Skeletal muscle satellite cell (primary cell): ENCODE data around the gene DCUN1D5.

ENCODE experiments used
- H3K27me3 ChIP-seq: 2 replicates; pipeline ENCODE4 v1.7.0; 2013; ENCODE audit warnings: low read length; ENCODE audit not compliant: control insufficient read depth, insufficient read depth
- H3K36me3 ChIP-seq: 2 replicates; pipeline ENCODE4 v1.7.0; 2013; ENCODE audit warnings: mild to moderate bottlenecking, control low read depth, low read length; ENCODE audit not compliant: insufficient read depth
- H3K4me1 ChIP-seq: 2 replicates; pipeline ENCODE4 v1.7.0; 2013; ENCODE audit warnings: low read length; ENCODE audit not compliant: control insufficient read depth, insufficient read depth
- H3K4me2 ChIP-seq: 2 replicates; pipeline ENCODE4 v1.7.0; 2013; ENCODE audit warnings: mild to moderate bottlenecking, low read length
- H3K4me3 ChIP-seq: 2 replicates; pipeline ENCODE4 v1.7.0; 2013; ENCODE audit warnings: low read length
- H3K9ac ChIP-seq: 2 replicates; pipeline ENCODE4 v1.7.0; 2013; ENCODE audit warnings: mild to moderate bottlenecking, low read depth, low read length, moderate library complexity
- H3K9me3 ChIP-seq: replicated peaks from 2 replicates; pipeline ENCODE4 v1.7.0; 2013; ENCODE audit warnings: mild to moderate bottlenecking, control low read depth, low read length

The DCUN1D5 gene

DNA sequence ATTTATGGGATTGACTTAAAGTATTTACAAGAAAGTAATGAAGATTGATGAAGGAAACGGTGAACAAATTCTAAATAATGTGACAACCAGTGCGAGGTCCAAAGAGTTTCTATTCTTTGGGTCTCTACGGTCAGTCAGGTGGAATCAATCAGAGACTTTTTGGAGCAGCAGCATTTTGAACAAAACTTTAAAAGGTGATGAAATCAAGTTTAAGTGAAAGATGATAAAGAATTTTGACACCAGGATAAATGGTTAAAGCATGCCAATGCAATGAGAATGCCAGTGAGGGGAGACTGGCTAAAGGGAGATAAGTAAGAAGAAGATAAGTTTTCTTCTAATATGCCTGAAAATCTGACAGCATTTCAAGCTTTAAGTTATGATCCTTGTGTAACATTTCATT lies 67.9 kb downstream of the DCUN1D5 start:
- Histone ChIP-seq H3K36me3 (no peaks in the 10 kb centered on the region), H3K4me3 (no peak overlapping the region), H3K4me1 (peaks cover 3% of the 10 kb centered on the region), H3K9ac (no peak overlapping the region), H3K9me3 (no peaks in the 10 kb centered on the region), H3K27me3 (no peaks in the 10 kb centered on the region), H3K4me2 (no peak overlapping the region)

DNA sequence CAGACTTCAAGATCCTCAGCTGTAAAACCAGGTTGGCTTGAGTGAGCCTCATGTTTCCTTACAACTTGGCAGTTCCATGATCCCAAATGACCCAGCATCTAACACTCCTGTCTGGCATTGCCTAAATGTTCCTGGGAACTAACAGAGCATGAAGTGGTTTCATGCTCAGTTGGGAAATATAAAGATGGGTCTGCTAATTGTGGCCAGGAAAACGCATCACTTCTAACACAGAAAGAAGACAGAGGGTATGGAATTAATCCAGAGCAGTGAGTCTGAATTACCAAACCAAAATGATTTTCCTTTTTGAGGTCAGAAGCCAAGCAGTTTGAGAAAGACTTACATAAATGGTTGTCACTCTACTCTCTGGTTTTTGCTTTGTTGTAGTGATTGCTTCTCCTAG lies 75.9 kb downstream of the DCUN1D5 start:
- Histone ChIP-seq H3K4me3 (no peak overlapping the region), H3K27me3 (no peaks in the 10 kb centered on the region), H3K36me3 (no peaks in the 10 kb centered on the region), H3K9ac (no peak overlapping the region), H3K9me3 (no peaks in the 10 kb centered on the region), H3K4me1 (no peaks in the 10 kb centered on the region), H3K4me2 (no peak overlapping the region)

DNA sequence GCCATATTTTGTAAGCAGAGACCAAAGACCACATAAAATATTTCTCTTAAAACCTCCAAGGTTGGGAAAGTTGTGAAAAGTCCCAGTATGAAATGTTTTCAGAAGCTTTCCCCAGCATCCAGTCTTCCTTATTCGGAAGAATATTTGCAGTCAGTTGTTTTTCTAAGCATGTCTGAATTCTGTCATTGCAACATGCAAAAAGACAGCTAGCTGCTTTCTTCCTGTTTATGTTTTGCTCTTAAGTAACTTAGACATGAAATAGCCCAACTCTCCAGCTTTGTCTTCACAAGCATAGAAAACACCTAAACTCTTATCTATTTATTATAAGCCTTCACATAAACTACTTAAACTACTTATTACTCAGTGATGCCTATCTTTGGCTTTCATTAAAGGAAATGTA lies 78.5 kb downstream of the DCUN1D5 start:
- H3K4me2 ChIP-seq: no peak overlapping the region
- no peaks in the 10 kb centered on the region for H3K27me3 ChIP-seq
- no peak overlapping the region for H3K9ac ChIP-seq
- H3K4me1 ChIP-seq: no peaks in the 10 kb centered on the region
- H3K36me3 ChIP-seq: no peaks in the 10 kb centered on the region
- H3K9me3 ChIP-seq: no peaks in the 10 kb centered on the region
- no peak overlapping the region for H3K4me3 ChIP-seq
